ENCODE data around the gene TRABD2B.

DNA sequence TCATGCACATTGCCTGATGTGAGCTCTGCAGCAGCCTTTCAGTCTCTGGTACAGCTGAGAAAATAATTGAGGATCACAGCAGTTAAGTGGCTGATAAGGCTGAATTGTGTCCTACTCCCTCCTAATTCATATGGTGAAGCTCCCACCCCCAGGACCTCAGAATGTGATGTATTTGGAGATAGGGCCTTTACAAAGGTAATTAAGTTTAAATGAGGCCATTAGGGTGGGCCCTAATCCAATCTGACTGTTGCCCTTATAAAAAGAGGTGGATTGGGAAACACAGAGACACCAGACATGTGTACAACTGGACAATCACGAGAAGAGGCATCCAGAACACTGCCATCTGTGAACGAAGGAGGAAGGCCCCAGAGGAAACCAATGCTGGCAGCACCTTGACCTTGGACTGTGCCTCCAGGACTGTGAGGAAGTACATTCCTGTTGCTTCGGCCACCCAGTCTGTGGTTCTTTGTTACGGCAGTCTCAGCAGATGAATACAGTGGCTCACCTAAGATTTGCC, 148.1 kb downstream of the TRABD2B start:
- TF ChIP-seq, protein P1, sequence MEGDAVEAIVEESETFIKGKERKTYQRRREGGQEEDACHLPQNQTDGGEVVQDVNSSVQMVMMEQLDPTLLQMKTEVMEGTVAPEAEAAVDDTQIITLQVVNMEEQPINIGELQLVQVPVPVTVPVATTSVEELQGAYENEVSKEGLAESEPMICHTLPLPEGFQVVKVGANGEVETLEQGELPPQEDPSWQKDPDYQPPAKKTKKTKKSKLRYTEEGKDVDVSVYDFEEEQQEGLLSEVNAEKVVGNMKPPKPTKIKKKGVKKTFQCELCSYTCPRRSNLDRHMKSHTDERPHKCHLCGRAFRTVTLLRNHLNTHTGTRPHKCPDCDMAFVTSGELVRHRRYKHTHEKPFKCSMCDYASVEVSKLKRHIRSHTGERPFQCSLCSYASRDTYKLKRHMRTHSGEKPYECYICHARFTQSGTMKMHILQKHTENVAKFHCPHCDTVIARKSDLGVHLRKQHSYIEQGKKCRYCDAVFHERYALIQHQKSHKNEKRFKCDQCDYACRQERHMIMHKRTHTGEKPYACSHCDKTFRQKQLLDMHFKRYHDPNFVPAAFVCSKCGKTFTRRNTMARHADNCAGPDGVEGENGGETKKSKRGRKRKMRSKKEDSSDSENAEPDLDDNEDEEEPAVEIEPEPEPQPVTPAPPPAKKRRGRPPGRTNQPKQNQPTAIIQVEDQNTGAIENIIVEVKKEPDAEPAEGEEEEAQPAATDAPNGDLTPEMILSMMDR (IDR thresholded peaks at IDR 0.05; ENCODE audit: borderline replicate concordance, extremely low read depth, low read length, poor library complexity, severe bottlenecking), result no peak
- no peak for TF ChIP-seq EZH2 (IDR thresholded peaks at IDR 0.05; ENCODE audit: borderline replicate concordance, low read depth, low read length, severe bottlenecking)

Data from DND-41 (cell line).